Activated CD4-positive, alpha-beta T cell treated with anti-CD3 and anti-CD28 coated beads, Interleukin-2, amount 50 U/mL, for 16 hours (primary cell): ENCODE data around the gene DGCR2.
A peak's percentile ranks its signal among the peaks of the same experiment; 100 is the strongest.

Experiments
- DNase-seq: peaks from one replicate; pipeline ENCODE4 v3.0.0-alpha.2; 2020

Gene DGCR2

DNA sequence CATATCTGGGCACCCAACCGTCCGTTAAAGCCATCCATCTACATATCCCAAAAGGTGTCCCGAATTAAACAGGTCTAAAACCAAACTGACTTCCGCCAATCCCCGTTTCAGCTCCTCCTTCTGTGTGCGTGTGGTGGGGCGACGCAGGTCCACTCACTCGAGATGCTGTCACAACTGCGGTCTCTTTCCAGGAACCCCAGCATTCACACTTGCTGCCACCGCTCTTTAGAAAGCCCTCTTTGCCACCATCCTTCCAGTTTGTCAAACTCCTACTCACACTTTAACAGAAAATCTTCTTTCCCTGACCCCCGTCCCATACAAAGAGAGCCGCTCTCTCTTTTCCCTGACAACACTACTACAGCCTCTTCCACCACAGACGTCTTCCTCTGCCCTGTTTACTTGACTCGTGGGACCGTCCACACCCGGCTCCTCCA lies 21.8 kb upstream of the DGCR2 start:
- peak; percentile 47 for DNase-seq

DNA sequence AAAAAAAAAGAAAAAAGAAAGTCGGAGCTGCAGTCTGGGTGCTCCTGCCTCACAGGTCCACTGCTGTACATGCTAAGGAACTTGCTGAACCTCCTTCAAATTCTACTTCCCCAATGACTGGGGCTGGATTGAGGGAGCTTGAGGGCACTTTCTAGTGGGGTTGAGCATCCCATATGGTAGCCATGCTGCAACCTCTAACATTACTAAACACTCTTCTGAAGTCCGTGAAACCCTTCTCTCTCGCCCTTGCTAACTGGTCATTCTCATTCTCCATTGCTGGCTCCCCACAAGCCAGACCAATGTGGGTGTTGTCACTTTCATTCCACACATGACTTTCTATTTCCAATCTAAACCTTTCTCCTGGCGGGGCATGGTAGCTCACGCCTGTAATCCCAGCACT lies 21.0 kb upstream of the DGCR2 start:
- DNase-seq, result no peak

DNA sequence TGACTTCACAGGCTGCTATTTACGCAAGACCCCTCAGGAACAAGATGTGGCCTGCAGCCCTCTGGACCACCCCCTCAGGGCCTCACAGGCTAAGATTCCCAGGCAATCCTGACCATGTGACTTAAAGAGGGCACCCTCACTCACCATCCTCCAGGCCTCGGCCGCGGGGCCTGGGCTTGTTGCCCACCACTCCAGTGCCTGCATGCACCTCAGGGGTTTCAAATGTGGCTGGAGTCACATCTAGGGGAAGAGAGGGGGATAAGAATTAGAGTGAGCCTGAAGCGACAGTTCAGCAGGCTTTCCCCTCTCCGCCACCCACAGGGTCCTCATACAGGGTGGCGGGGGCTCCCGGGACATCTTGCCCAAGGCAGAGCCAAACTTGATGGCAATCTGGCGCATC lies 20.2 kb upstream of the DGCR2 start:
- DNase-seq, result no peak

DNA sequence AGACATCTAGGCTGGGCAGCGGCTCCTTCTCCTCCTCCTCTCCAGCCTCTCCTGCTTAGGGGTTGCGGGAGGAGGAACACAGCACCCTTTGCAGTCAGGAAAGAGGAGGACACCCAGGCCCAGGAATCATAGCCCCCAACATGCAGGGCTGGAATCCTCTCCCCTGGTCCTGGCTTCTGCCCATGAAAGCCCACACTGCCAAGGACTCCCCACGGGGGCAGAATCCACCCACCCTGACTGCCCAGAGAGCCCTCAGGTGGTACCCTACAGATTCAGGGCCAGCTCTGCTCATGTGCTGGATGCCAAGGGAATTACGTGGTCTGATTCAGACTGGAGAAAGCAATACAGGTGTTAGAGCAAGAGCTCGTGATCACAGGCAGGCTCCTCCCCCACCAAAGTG lies 17.8 kb upstream of the DGCR2 start:
- DNase-seq, result no peak

DNA sequence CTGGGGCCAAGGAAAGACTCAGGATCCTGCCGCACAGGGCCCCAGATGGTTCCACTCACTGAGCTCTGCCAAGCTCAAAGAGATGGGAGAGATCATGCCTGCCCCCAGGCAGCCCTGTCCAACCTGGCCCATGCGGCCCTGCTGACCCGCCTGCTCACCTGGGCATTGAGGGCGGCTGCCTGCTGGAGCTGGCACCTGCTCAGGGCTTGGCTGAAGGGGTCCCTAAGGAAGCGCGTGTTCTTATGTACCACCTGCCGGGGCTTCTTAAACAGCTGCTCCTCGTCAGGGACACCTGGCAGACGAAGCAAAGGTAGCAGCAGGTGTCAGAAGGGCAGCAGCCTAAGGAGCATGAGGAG lies 16.8 kb upstream of the DGCR2 start:
- no peak for DNase-seq

DNA sequence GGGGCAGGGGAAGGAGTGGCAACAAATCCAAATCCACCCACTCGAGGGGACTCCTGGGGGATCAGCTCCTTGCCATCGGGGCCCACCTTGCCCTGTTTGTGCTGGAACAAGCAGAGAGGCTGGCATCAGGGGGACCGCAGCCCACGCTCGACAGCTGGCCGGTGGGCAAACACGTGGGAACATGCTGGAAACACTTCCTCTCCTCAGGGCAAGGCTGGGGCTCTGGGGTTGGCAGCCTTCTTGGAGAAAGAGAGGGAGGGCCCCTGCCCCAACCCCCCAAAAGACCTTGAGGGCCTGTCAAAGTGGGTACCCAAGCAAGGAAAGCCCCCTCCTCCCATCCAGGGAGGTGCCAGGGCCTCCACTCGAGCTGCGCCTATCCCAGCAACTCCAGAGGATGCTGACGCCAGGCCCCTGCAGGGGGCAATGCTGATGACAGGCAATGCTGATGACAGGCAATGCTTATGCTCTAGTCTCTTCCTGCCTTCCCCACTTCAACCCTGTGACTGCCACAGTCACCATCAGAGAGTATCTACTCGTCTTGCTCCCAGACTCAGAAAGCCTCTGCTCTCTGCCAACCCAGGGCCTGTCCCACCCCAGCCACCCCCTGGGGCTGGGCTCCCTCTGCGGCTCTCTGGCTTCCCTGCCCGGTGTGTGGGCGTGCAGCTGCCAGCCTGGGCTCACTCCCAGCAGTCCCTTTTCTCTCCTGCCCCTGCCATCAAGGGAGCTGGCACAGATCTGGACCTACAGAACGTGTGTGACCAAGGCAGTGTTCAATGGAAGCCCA lies 16.2 kb upstream of the DGCR2 start:
- DNase-seq, result no peak

DNA sequence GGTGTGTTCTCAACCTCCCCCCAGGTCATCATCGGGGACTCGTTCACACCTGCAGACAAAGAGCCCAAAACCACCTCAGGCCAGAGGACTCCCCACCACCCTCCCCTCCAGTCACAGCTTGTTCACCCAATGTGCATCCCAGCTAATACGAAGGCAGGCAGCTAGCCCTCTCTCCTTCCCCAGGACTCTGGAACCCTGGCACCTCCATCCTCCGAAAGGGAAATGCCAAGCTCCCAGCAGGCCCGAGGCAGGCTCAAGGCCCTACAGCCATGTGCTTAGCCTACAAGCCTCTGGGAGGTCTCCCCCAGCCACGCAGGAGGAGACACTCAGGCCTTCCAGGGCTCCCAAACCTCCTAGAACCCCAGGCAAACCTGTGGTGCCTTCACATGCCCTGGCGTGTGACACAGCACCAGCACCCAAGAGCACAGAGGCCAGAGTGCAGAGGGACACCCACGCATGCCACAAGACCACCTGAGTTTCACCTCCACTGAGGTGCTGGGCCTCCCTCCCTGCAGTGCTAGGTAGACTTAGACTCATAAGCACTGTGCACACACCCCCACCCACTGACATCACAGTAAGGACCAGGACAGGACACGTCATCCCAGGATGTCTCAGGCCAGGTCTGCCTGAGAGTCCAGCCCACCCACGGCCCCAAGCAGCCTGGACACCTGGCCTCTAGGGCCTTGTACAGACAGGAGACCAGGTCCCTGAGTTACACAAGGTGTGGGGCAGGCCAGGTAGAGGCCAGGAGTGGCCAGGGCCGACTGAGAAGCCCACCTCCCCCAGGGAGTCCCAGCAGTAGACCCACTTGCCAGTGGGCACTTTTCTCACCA lies 15.4 kb upstream of the DGCR2 start:
- DNase-seq, result no peak

DNA sequence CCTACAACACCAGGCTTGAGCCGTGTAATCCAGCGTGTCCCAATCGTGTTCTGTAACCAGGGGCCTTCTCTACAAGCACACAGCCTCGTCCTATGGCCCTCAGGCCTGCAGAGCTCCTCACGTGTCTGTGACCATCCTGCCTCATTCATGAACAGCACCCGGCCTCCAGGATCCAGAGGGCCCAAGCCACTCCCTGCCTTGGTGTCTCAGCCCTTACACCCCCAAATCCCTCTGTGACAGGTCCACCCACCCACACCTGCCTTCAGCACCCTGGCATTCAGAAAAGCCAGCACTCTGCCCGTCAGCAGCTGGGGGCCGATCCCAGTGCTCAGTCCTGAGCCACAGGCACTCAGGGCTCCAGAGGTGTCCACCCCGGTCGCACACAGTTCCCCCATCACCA lies 14.7 kb upstream of the DGCR2 start:
- no peak for DNase-seq

DNA sequence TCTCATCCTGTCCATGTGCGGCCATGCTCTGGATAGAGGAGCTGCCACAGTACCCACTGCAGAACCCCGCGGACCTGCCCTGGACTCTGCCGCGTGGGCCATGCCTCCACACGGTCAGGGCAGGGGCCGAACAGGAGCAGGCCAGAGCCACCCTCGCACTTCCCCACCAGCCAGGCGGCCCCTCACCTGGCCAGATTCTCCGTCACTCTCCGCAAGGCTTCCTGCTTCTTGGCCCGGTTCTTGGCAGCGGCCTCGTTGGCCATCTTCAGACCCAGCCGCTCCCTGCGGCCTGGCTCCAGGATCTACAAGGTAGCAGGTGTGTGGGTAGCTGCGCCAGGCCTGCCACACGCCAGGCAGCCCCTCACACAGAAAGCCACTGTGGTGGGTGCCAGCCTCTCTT lies 12.7 kb upstream of the DGCR2 start:
- no peak for DNase-seq

DNA sequence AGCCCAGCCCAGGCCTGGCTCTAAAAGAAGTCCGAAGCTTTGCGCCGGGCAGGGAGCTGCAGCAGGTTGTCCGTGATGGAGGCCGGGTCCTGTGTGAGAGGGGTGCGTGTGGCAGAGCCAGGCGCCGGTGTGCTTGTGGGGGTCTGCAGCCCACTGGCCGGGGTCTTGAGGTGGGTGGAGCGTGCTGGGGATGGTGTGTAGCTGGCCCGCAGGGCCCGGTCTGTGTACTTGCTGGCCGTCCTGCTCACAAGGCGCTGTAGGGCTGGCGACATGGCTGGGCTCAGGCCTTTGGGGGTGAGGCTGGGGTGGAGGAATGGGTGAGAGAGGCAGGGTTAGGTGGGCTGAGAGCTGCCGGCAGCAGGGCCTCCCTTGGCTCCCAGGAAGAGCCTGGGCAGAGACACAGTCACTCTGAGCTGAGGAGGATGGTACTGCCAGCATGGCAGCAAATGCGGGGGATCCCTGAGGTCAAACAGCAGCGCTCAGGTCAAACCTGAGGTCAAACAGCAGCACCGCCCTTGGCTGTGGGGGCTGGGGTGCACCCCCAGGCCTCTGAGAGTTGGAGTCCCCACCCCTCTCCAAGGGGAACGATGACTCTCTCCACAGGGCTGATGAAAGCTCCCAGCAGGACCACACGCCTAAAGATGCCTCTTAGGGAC lies 12.1 kb upstream of the DGCR2 start:
- no peak for DNase-seq

DNA sequence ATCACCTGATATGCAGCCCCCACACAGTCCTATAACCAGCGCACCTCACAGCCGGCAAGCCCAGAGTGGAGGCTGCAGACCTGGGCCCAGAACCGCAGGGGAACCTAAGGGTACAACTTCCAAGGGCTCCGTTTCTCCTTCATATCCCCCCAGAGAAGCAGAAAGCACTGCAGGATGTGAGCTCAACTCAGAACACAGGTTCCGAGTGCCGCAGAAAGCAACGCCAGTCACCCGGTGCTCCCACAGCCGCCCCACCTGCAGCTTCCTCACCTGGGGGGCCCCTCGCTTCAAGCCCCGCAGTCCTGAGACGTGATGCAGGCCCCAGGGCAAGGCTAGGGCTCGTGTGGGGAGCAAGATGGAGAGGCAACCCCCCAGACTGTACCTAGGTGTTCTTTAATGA lies 11.3 kb upstream of the DGCR2 start:
- no peak for DNase-seq

DNA sequence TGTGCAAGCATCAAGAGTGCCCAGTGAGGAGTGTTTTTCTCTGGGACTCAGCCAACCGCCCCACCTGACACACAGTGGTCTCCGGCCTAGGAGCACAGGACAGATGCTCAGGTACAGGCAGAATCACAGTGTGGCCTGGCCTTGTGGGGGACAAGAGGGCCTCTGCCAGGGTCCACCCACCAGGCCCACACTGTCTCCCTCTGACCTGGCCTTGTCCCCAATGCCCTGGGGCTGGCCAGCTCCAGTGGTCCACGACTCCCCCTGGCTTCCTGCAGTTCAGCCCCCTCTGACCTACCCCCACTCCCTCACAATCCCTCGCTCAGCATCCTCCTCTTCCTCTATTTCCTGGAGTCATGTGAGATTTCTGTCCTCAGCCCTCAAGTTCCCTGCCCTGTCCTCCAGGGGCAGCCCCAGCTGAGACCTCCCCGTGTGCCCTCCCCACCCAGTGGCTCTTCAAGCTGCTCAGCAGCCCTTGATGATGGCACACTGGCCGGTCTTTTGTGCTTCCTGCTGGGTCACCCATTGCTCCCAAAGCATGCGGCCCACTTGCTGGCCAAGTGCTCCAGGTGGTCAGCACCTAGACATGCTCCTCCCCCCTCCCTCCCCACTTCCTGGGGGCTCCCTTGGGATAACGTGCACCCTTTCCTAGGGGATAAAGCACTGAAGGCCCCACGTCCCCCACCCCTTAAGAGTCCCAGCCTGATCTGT lies 10.6 kb upstream of the DGCR2 start:
- no peak for DNase-seq

DNA sequence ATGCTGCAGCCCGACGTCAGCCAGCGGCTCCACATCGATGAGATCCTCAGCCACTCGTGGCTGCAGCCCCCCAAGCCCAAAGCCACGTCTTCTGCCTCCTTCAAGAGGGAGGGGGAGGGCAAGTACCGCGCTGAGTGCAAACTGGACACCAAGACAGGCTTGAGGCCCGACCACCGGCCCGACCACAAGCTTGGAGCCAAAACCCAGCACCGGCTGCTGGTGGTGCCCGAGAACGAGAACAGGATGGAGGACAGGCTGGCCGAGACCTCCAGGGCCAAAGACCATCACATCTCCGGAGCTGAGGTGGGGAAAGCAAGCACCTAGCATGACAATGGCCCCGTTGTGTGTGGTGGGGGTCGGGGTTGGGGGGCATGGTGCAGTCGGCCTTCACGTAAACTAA lies 9.9 kb upstream of the DGCR2 start:
- DNase-seq, result no peak

DNA sequence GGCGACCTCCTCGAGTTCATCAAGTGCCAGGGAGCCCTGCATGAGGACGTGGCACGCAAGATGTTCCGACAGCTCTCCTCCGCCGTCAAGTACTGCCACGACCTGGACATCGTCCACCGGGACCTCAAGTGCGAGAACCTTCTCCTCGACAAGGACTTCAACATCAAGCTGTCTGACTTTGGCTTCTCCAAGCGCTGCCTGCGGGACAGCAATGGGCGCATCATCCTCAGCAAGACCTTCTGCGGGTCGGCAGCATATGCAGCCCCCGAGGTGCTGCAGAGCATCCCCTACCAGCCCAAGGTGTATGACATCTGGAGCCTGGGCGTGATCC lies 9.4 kb upstream of the DGCR2 start:
- DNase-seq, result no peak

DNA sequence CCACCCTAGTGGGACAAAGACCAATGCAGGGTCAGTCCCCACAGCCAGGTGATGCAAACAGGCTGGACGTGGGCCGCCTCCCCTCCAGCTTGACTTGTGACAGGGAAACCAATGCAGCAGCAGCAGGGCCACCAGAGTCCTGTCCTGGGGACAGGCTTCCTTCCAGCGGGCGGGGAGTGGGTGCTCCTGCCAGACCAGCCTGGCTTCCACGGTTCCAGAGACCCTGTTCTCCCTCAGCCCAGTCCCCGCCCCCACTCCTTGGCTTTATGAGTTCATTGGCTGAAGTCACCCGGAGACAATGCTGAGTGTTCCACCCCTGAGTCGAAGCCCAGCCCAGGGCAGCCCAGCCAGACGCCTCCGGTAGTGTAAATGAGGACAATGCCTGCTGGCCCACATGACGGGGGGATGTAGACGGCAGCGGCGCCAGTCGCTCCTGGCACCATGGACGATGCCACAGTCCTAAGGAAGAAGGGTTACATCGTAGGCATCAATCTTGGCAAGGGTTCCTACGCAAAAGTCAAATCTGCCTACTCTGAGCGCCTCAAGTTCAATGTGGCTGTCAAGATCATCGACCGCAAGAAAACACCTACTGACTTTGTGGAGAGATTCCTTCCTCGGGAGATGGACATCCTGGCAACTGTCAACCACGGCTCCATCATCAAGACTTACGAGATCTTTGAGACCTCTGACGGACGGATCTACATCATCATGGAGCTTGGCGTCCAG lies 8.9 kb upstream of the DGCR2 start, which contains the start of gene TSSK2:
Gene TSSK2 (plus strand): TSS at position 350 of the 726 bp plus-strand sequence. CDS start 92 bp downstream, at position 442.
- no peak for DNase-seq

DNA sequence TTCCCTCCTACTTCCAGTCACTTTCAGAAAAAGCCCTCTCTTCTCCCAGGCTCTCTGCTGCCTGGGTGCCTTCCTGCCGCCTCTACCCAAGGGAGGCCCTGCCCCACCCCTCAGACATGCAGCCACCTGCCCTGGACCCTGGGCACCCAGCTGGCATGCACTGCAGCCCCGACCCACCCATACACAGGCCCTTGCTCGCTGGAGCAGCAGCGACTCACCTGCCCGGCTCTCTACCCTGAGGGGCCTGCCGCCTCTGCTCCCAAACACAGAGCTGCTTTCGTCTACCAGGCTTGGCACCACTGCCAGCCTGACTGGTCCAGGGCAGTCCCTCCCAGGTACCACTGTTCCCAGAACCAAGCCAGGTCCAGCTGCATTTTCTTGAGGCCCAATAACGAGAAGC lies 7.7 kb upstream of the DGCR2 start:
- no peak for DNase-seq

DNA sequence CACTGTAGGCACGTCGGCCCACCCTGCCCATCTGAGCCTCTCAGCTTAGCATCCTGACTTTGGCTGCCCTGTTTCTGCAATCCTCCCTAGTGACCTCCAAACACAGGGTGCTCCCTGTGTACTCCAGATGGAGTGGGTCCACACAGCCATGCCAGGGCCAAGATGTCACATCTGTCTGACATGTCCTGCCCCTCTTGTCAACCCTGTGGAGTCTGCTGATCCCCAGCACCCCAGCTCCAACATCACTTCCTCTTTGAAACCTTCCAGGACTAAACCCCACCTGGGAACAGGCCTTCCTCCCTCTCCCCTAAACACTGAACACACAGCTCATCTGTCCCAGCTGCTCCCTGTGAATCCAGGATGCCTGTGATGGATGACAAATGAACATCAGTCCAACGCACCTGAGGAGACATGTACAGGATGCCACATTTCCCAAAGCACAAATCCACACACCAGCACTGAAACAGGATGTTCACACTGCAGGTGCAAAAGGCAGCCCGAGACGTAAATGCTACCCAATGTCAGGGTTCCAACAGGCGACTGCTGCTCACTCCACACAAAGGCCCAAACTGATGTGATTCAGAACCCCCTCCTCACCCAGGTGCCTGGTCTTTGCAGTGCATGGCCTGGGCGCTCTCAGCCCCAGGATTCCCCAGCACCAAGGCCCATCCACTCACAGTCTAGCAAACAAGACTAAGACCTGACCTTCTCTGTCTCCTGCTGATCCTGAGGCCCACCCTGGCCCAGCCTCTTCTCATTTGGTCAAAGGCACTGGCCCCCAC lies 6.9 kb upstream of the DGCR2 start:
- no peak for DNase-seq

DNA sequence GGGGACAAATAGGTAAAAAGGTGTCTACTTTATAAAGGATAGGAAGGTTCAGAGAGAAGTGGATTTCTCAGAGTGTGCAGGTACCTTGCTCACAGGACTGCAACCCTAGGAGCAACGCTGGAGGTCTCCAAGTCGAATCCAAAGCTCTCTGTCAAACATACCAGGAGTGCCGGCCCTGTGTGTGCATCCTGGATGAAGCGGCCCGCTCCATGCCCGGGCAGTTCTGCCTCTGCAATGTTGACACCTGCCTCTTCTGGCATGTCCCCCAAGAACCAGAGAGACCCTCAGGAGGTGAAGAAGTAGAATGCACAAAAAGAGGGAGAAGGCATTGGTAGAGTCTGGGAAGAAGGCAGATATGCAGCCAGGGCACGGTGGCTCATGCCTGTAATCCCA lies 5.8 kb upstream of the DGCR2 start:
- no peak for DNase-seq

DNA sequence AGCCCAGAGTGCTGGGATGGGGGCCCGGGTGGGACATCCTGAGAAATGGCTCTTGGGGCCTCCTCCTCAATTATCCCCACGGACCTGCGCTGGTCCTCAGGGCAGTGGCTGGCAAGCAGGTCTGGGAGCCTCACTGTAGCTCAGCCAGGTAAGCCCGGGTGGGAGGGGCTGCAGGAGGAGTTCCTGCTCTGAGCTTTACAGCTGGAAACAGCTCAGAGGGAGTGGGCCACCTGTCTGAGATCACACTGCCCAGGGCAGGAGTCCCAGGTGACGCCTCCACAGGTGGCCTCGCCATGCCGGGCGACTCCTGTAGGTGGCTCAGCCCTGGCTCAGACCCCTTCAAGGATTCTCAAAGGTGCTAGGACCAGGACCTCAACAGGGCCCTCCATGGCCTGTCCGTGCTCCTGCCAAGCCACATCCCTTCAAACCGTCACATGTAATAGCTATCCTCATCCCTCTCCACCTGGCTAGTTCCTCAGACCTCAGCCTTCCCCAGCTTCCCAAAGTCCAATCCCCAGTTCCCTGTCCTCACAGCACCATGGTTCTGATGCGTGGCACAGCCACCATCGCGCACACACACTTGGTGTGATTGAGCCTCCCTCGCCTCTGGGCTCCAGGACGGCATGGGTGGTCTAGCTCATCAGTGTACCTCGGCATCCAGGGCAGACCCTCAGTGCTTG lies 5.3 kb upstream of the DGCR2 start:
- no peak for DNase-seq

DNA sequence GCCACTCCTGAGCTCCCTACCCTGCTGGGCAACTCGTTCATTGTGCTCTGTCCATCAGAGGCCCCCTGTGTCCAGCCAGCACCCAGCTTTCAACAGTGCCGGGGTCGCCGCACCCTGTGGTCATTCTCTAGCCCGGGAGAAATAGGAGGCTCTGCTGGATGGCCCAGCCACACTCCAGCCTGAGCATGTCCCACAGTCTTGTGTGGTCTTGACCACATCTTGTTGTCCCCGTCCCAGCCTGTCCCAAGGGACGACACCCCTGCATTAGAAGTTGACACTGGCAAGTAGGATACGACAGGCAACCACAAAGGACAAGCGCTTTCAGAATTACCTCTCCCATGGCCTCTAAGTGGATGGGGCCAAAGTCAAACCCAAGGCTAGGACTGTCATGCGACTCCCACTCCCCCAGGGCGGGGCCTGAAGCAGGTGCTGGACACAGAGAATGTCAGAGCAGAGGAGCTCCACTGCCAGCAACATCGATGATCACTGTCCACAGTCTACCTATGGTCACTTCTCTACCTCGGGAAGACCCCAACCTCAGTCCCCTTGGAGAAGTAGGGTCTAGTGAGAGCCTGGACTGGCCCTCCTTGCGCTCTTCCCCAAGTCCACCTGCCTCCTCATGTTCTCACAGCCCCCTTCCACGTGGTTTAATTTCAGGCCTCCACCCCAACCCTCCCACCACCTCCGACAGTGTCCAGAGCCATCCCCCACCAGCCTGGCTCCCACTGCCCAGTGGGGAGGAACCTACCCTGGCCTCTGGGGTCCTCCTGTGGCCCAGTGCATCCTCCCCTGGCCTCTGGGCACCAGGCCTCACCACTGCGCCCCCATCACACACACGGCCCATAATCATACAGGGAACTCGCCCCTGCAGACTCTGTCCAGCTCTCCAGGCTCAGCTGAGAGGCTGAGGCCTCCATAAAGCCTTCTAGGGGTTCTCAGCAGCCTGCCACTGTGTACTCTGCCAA lies 4.4 kb upstream of the DGCR2 start:
- no peak for DNase-seq
